Hepatocyte (in vitro differentiated cells): Measurements from ENCODE around the gene DCTPP1.

ENCODE experiments used
- CTCF ChIP-seq: fragments of 200-600 bp; sonication (generic); IDR thresholded peaks from 2 replicates; pipeline ENCODE4 v1.5.1; 2016; ENCODE audit warnings: antibody characterized with exemption, mild to moderate bottlenecking; ENCODE audit not compliant: poor library complexity
- EZH2phosphoT487 ChIP-seq: fragments of 200-600 bp; sonication (generic); IDR thresholded peaks from one replicate; pipeline ENCODE4 v1.6.1; 2018; ENCODE audit warnings: antibody characterized with exemption, mild to moderate bottlenecking, low read depth, moderate library complexity; ENCODE audit not compliant: unreplicated experiment, severe bottlenecking

DNA sequence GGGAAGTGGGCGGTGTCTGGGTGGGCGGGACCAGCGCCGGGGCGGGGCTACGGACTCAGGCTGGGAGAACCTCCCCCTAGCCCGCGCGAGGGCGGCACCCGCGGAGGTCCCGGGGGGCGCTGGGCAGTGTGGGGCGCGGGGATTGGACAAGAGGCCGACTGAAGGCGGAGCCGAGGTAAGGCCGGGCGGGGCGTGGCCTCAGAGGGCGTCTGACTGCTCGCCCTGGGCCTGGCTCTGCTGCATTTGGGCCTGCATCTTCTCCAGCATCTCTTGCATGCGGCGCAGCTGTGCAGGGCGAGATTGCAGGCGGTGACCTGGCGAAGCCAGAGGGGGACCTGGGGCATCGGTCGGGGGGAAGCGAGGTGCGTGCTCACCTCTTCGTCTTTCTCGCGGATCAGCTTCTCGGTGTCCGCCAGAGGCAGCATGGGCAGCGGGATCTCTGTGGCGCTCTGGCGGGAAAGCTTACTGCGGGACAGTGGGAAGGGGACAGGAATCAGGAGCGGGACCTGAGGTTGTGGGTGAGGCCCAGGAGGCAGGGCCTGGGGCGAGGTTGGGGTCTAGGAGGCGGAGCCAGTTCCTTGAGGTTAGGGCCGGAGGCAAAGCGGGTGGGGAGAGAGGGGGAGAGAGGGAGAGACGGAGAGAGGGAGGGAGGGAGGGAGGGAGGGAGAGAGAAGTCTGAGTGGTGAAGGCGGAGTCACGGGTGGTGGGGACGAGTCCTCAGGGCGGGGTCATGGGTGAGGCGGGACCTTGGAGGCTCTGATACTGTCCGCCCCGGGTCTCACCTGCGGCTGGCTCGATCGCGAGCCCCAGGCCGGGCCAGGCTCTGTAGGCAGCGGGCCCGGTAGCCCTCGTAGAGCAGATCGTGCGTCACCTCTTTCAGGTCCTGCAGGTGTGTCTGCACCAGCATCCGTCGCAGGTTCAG lies 51.3 kb downstream of the DCTPP1 start:
- TF ChIP-seq CTCF: peak; percentile 21
- TF ChIP-seq EZH2phosphoT487: no peak
